Mucosa of stomach (tissue), 1 donor: ENCODE results near the gene BCKDK.

Source experiments
- H3K27me3 ChIP-seq: one replicate; pipeline ENCODE4 v1.7.0; 2013; ENCODE audit warnings: mild to moderate bottlenecking, low read length; ENCODE audit not compliant: control insufficient read depth, insufficient read depth
- H3K36me3 ChIP-seq: one replicate; pipeline ENCODE4 v1.7.0; 2013; ENCODE audit warnings: low read length; ENCODE audit not compliant: control insufficient read depth, insufficient read depth
- H3K4me1 ChIP-seq: one replicate; pipeline ENCODE4 v1.7.0; 2013; ENCODE audit warnings: mild to moderate bottlenecking, low read length; ENCODE audit not compliant: control insufficient read depth, insufficient read depth
- H3K4me3 ChIP-seq: one replicate; pipeline ENCODE4 v1.7.0; 2013; ENCODE audit warnings: low read length
- H3K9ac ChIP-seq: one replicate; pipeline ENCODE4 v1.7.0; 2013; ENCODE audit warnings: mild to moderate bottlenecking, low read length, moderate library complexity
- H3K9me3 ChIP-seq: one replicate; pipeline ENCODE4 v1.7.0; 2013; ENCODE audit warnings: mild to moderate bottlenecking, low read length, moderate library complexity; ENCODE audit not compliant: control insufficient read depth
- donor health status: Pancreatic carcinoma.

The BCKDK gene

DNA sequence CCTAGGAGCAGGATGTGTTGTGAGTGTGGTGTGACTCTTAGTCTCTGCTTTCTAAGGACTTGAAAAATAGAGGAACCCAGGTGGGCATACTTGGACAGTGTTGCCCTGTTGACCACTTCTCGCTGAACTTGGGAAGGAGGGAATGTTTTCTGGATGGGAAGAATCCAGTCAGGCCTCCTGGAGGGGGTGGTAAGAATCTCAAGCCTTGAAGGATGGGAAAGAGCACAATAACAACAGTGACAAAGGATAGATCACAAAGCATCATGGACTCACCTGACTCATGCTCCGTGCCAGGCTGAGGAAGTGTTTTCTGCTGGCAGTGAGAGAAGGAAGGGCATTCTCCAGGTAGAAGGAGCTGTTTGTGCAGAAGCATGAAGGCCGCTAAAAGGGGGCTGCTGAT is 17.7 kb downstream of the BCKDK start:
- Histone ChIP-seq H3K9me3 (no peaks in the 10 kb centered on the region), H3K4me3 (no peak overlapping the region), H3K27me3 (no peaks in the 10 kb centered on the region), H3K4me1 (peaks cover 41% of the 10 kb centered on the region), H3K36me3 (peaks cover 8% of the 10 kb centered on the region), H3K9ac (no peak overlapping the region)

DNA sequence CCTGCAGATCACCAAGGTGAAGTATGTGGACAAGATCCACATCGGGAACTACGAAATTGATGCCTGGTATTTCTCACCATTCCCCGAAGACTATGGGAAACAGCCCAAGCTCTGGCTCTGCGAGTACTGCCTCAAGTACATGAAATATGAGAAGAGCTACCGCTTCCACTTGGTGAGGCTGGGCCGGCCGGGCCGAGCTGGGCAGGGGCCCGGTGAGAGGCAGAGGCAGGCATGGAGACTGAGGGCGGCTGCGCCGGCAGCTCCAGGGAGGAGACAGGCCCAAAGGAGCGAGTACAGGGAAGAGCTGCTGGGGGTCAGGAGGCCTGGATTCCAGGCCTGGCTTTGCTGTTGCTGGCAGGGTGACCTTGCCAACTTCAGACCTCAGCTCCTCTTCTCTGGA is 19.0 kb downstream of the BCKDK start:
- peaks cover 55% of the 10 kb centered on the region for H3K4me1 ChIP-seq
- H3K9me3 ChIP-seq, result no peaks in the 10 kb centered on the region
- peaks cover 11% of the 10 kb centered on the region for H3K36me3 ChIP-seq
- no peak overlapping the region for H3K4me3 ChIP-seq
- no peaks in the 10 kb centered on the region for H3K27me3 ChIP-seq
- H3K9ac ChIP-seq, result peak overlapping the region; percentile 63

DNA sequence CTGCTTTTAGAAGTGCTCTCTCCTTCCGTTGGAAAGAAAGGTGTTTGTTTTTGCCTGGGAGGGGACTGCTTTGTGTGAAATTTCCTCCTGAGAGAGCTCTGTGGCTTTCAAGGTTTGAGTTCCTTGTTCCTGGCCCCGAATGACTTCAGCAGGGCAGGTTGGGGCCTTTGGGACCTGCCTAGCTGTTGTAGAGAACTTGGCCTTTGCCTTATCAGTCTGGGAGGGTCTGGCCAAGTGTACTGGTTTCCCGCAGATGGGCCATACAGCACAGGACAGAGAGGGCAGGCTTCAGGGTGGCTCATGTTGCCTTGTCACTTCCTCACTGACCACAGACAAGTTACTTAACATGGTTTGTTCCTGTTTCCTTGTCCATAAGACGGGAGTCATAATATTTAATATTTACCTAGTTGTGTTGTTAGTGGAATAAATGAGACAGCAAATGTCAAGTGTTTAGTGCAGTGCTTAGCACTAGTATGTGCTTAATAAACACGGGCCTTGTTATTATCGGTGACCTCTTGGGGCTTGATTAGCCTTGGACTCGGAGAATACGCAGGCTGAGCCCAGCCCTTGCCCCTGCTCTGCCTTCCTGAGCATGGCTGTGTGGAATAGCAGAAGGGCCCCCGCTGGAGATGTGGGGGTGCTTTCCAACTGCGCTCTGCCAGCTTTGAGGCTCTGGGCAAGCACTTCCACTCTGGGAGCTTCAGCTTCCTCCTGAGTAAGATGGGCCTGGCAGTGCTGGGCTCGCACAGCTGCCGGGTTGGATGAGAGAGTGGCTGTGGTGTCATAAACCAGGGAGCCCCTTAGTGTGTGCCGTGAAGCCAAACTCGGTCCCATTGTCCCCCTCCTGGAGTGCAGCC is 20.8 kb downstream of the BCKDK start:
- H3K4me3 ChIP-seq, result no peak overlapping the region
- no peaks in the 10 kb centered on the region for H3K27me3 ChIP-seq
- H3K9ac ChIP-seq, result peak overlapping the region; percentile 63
- no peaks in the 10 kb centered on the region for H3K9me3 ChIP-seq
- peaks cover 23% of the 10 kb centered on the region for H3K36me3 ChIP-seq
- H3K4me1 ChIP-seq, result peaks cover 72% of the 10 kb centered on the region

DNA sequence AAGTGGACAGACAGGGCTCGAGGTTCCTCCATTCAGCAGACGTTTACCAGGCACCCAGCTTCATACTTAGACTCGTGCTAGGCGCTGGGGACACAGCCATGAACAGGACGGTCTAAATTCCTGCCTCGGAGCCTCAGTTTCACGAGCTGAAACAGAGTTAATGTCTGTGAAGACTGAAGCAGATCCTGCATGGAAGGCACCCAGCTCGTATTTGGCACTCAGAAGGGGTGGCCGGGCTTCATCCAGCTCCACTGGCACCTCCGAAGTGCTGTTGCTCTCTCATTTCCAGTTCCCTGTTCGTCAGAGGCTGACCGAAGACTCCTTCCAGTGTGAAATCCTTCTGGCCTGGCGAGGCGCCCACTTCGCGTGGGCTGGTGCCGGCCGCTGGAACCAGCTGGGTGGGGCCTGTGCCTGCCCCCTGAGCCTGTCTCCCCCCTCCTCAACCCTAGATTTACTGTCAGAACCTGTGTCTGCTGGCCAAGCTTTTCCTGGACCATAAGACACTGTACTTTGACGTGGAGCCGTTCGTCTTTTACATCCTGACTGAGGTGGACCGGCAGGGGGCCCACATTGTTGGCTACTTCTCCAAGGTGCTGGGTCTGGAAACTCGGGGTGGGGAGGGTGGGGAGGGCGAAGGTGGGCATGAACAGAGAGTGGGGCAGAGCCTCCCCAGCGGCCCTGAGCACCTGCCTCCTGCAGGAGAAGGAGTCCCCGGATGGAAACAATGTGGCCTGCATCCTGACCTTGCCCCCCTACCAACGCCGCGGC is 21.6 kb downstream of the BCKDK start:
- Histone ChIP-seq H3K27me3 (no peaks in the 10 kb centered on the region), H3K9ac (peak overlapping the region; percentile 63), H3K9me3 (no peaks in the 10 kb centered on the region), H3K36me3 (peaks cover 23% of the 10 kb centered on the region), H3K4me3 (no peak overlapping the region), H3K4me1 (peaks cover 72% of the 10 kb centered on the region)

DNA sequence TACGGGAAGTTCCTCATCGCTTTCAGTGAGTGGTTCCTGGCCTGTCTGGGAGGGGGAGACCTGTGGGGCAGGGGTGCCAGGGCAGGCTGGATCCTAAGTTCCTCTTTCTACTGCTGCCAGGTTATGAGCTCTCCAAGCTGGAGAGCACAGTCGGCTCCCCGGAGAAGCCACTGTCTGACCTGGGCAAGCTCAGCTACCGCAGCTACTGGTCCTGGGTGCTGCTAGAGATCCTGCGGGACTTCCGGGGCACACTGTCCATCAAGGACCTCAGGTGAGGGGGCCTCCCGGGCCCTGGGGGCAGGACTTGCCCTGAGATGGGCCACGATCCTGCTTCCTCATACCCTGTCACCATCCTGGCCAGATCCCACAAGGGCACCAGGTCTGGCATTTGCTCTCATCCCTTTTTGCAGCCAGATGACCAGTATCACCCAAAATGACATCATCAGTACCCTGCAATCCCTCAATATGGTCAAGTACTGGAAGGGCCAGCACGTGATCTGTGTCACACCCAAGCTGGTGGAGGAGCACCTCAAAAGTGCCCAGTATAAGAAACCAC is 22.2 kb downstream of the BCKDK start:
- peaks cover 72% of the 10 kb centered on the region for H3K4me1 ChIP-seq
- H3K9ac ChIP-seq, result peak overlapping the region; percentile 63
- H3K9me3 ChIP-seq, result no peaks in the 10 kb centered on the region
- peaks cover 23% of the 10 kb centered on the region for H3K36me3 ChIP-seq
- peaks cover 3% of the 10 kb centered on the region for H3K27me3 ChIP-seq
- H3K4me3 ChIP-seq, result no peak overlapping the region

GRCh38 chr16:31130899-31131298 is 22.7 kb downstream of the BCKDK start:
- H3K9me3 ChIP-seq, result no peaks in the 10 kb centered on the region
- peak overlapping the region; percentile 63 for H3K9ac ChIP-seq
- H3K27me3 ChIP-seq, result peaks cover 3% of the 10 kb centered on the region
- H3K36me3 ChIP-seq, result peaks cover 23% of the 10 kb centered on the region
- H3K4me1 ChIP-seq, result peaks cover 75% of the 10 kb centered on the region
- H3K4me3 ChIP-seq, result no peak overlapping the region

GRCh38 chr16:31131416-31131815 is 23.2 kb downstream of the BCKDK start:
- Histone ChIP-seq H3K9me3 (no peaks in the 10 kb centered on the region), H3K4me1 (peaks cover 79% of the 10 kb centered on the region), H3K27me3 (peaks cover 3% of the 10 kb centered on the region), H3K9ac (peak overlapping the region; percentile 63), H3K4me3 (no peak overlapping the region), H3K36me3 (peaks cover 23% of the 10 kb centered on the region)

DNA sequence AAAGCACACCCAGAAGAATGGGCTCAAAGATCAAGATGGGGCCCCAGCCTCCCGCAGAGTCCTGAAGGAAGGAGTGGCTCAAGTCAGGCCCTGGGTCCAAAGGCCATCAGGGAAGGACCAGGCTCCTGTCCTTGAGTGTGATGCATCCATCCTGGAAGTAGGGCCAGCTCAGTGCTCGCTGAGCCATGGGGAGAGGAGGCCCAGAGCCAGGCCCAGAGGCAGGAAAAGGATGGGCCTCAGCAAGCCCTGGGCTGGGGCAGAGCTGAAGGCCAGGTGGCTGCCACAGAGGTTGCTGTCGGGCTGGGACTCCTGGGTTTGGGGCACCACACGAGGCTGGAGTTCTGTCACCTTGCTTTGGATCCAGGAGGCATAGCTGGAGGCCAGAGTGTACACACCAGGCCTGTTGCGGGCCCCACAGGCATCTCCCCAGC is 23.7 kb downstream of the BCKDK start:
- Histone ChIP-seq H3K4me1 (peaks cover 78% of the 10 kb centered on the region), H3K9me3 (no peaks in the 10 kb centered on the region), H3K36me3 (peaks cover 23% of the 10 kb centered on the region), H3K9ac (peak overlapping the region; percentile 63), H3K4me3 (no peak overlapping the region), H3K27me3 (peaks cover 3% of the 10 kb centered on the region)

GRCh38 chr16:31132303-31132979 is 24.3 kb downstream of the BCKDK start:
- H3K4me3 ChIP-seq, result no peak overlapping the region
- H3K9me3 ChIP-seq, result no peaks in the 10 kb centered on the region
- peak overlapping the region; percentile 63 for H3K9ac ChIP-seq
- H3K36me3 ChIP-seq, result peaks cover 17% of the 10 kb centered on the region
- peaks cover 72% of the 10 kb centered on the region for H3K4me1 ChIP-seq
- peaks cover 3% of the 10 kb centered on the region for H3K27me3 ChIP-seq

DNA sequence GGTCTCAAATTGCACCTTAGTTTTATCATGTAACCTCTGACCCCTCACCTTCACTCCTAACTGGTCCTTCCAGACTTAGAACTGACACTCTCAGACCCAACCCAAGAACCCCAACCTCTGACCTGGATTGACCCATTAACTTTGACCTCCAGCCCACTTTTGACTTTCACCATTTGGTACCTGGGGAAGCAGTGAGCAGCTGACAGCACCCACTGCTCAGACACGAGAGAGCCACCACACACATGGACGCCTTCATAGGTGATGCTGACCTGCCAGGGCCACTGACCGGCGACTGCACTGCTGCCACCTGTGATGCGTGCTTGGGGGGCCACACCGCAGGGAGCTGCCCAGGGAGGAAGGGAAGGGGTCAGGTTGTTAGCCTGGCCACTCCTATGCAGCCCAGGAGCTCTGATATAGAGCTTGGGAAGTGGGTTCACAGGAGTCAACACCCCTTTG is 24.9 kb downstream of the BCKDK start:
- Histone ChIP-seq H3K36me3 (peaks cover 15% of the 10 kb centered on the region), H3K4me1 (peaks cover 67% of the 10 kb centered on the region), H3K9ac (peak overlapping the region; percentile 100)

GRCh38 chr16:31134091-31134571 is 25.9 kb downstream of the BCKDK start:
- Histone ChIP-seq H3K9me3 (no peaks in the 10 kb centered on the region), H3K27me3 (peaks cover 3% of the 10 kb centered on the region), H3K4me3 (peak overlapping the region; percentile 78), H3K9ac (peak overlapping the region; percentile 100), H3K36me3 (peaks cover 15% of the 10 kb centered on the region), H3K4me1 (peaks cover 67% of the 10 kb centered on the region)

More for the DNA sequence above, 24.9 kb downstream of the BCKDK start:
- Histone ChIP-seq H3K4me3 (peak overlapping the region; percentile 78), H3K27me3 (peaks cover 3% of the 10 kb centered on the region), H3K9me3 (no peaks in the 10 kb centered on the region)
